HG02763 (cell line): ENCODE data around the gene COL24A1.
"Not testable (repeated sequence)": the region's sequence is repeated elsewhere in the genome, so short reads cannot be mapped to it uniquely, and the experiment has no call there.

Experiments used
- ATAC-seq: cut with Tn5 transposase; IDR thresholded peaks from one replicate; pipeline ENCODE4 v1.9.1; 2021; ENCODE audit warnings: mild to moderate bottlenecking, moderate library complexity; ENCODE audit not compliant: unreplicated experiment

COL24A1 gene

DNA sequence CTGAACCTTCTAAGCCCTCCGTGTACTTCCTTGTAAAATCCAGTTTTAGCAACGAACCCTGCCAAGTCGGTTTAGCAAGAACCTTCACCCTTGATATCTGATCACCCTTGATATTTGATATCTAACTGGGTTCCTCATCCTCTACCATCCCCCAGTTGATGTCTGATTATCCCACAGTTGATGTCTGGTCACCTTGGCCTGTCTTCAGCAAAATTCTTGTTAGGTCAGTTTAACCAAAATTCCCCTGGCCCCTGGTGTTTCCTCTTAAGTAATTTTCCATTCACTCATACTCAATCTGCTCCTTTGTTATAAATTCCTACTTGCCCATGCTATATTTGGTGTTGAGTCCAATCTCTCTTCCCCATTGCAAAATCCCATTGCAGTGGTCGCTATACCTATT is 333.9 kb downstream of the COL24A1 start:
- ATAC-seq, result no peak

DNA sequence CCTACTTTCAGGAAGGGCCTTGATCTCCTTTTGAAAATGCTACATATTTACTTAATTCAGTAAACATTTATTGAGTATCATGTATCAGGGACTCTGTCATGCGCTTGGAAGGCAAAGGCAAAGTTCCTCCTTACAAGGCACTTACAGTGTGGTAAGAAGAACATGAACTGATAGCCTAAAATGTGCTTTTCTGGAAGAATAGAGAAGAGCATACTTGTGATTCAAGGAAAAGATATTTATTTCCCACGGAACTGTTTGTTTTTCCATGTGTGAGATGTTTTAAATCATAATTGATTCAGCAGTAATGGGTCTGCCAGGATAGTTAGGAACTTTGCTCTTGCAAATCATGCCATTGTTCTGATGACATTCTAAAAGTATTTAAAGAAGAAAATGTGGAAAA is 338.2 kb downstream of the COL24A1 start:
- no peak for ATAC-seq

DNA sequence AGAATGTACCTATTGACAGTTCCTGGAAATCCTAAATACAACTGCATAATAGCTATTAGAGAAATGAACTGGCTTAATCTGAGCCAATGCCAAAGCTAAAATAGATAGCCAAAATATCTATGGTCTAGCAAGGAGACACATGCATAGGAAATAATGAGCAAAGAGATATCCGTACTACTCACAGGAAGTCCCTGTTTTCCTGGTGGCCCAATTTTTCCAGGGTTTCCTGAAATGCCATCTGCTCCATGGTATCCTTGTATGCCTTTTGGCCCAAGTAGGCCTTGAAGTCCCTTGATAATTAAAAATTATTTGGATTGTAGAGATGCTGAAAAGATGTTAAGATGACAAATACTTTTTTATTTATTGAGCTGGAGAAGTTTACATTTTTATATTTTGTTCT is 340.0 kb downstream of the COL24A1 start:
- ATAC-seq, result no peak

DNA sequence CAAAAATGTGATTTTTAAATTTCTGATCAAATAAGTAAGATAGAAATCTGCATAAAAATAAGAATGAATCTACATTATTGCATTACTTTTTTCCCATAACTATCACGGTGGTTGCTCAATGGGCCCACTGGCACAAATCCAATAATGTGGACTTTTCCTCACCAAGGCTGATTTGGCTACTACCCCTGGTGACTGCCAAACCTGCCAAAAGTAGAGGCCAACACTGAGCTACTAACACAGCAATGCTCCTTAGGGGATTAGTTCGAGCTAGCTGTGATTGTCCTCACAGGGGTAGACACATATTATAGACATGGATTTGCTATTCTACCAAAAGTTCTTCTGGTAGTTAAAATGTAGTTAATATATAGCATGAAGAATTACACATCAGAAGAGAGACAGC is 340.7 kb downstream of the COL24A1 start:
- no peak for ATAC-seq

DNA sequence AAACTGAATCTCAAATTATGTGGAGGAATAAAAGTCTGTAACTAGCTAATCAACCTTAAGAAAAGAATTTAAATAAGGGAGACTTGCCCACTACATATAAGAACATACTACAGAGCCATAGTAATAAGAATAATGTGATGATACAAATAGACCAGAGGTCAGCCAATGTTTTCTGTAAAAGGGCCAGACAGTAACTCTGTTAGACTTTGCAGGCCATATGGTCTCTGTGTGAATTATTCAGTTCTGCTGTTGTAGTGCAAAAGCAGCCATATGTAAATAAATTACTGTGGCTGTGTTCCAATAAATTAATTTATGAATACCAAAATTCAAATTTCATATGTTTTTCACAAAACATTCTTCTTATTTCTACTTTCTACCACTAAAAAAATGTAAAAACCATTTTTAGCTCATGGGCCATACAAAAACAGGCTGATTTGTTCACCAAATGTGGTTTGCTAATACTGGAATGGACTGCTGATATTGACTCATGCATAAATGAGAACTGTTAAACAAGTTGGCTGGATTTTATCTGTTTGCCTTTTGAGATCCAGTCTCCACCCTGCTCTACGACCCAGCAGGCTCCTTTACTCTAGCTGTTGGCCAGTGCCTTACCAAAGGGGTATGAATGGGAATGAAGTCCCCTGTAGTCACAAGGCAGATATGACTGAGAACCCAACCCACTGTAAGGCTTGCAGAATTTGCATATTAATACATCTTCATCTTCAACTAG is 350.2 kb downstream of the COL24A1 start:
- no peak for ATAC-seq

DNA sequence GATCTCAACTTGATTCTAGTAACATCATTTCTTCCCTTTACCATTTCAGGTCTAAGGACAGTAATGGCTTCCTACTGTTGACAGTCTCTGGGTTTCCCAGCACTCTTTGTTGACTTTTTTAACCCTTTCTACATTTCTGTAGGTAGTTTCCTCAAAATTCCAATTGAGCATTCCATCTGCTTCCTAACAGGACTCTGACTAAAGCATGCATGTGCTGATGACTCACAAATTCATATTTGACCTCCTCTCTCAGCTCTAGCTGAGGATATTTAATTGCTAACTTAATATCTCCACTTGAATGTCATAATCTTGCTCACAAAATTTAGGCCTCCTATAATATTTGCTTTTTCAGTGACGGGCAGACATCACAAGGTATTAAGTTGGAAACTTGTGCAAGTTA is 355.1 kb downstream of the COL24A1 start:
- no peak for ATAC-seq

DNA sequence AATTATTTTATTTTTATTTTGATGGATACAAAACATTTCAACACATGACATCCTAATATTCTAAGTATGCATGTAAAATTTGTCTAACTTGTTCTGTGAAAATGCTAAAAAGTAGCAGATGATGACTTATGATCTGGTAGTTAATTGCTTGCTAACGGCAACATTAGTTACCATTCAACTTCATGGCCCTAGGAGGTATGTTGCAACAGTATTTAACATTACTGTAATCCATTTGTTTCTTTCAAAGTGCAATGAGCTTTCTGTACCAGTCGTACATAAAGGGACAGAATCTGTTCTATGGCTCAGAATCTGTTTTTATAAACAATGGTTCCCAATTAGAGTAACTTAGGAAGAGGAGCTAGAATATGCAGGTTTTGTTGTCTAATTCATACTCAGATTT is 356.8 kb downstream of the COL24A1 start:
- no peak for ATAC-seq

DNA sequence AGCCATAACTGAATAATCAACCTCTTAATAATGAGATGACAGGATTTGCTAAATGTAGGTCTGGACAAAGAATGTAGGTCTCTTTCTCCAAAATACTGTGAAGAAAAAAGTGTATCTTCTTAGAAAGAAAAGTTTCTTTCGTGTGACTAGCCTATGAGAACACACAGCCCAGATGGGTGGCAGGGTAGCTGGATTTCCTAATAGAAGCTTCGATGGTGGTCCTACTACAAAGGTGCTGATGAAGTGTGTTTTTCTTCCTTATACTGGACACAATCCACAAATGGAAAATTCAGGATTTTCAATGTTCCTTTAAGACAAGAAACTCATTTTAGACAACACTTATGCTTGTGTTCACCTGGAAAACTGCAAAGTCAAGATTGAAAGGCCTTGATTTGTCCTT is 358.2 kb downstream of the COL24A1 start:
- ATAC-seq, result no peak

DNA sequence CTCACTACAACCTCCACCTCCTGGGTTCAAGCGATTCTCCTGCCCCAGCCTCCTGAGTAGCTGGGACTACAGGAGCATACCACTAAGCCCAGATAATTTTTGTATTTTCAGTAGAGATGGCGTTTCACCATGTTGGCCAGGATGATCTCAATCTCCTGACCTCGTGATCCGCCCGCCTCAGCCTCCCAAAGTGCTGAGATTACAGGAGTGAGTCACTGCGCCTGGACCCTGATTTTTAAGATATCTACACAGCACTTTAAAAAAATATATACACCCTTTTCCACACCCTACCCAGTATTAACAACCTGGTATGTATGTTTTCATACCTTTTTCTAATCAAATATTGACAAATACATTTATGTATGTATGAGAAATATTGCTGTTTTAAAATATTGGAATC is 379.6 kb downstream of the COL24A1 start:
- not testable (repeated sequence) for ATAC-seq

DNA sequence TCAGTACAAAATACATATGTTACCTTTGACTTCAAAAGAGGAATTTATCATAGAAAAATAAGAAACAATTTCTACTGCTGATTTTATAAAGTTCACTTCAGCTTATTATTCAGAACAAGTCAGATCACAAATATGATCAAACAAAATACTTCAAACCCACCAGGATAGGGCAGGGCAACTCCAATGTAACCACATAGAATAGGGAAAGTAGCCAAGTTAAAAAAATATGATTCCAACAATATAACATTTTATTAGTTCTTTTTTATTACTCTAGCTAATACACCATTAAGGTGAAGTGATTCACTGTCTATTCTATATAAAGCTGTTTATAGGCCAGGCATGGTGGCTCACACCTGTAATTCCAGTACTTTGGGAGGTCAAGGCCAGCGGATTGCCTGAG is 393.8 kb downstream of the COL24A1 start:
- ATAC-seq, result no peak

DNA sequence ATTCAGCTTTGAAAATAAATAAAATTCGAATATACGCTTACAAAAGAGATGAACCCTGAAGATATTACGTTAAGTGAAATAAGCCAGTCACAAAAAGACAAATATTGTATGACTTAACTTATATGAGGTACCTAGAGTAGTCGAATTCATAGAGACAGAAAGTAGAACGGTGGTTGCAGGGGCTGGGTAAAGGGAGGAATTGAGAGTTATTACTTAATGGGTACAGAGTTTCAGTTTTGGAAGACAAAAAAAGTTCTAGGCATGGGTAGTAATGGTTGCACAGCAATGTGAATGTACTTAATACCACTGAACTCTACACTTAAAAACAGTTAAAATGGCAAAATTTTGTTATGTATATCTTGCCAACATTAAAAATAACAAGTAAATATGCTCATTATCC is 399.7 kb downstream of the COL24A1 start:
- no peak for ATAC-seq

DNA sequence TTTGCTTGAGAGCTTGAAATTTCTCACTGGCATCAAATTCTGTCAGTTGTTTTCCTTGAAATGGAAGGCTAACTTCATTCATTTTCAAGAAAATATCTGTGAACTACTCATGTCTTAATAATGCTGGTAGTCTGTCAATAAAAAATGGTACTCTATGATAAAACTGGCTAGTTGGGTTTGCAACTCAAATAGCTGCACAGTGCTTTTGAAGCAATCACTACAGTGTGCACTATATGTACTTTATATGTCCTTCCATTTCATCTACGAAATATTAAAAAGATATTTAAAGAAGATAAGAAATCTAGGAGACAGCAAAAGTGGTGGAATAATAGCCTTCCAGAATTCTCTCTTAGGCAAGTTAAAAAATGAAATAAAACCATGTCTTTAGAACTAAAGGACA is 408.5 kb downstream of the COL24A1 start:
- no peak for ATAC-seq

DNA sequence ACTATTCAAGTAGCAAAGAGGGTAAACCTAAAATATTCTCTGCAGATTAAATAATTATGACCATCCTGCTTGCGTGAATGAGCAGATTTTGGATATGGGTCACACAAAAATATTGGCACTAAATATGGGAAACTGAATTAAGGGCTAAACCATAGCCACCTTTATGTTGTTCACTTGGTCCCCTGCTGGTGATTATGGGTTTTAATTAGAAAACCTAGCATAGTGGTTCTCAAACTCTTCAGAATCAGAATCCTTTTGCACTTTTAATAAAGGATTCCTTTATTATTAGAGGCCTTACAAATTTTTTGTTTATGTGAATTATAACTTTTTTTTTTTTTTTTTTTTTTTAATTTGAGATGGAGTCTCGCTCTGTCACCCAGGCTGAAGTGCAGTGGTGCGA is 409.8 kb downstream of the COL24A1 start:
- no peak for ATAC-seq

DNA sequence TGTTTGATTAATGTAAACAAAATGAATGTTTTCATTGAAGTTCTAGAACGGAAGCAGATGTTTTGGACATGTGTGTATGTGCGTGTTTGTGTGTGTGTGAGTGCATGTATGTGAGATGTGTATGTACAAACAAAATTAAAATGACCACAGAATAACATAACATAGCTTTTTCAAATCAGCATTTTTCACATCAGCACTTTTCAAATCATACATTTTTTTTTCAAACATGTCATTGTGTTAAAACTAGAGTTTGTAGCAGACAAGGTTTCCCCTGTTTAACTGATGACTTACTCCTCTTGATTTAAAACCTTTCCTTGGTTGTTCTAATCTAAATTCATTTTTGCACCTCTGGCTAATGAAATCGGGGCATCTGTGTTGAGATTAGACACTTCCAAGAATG is 412.8 kb downstream of the COL24A1 start:
- no peak for ATAC-seq

DNA sequence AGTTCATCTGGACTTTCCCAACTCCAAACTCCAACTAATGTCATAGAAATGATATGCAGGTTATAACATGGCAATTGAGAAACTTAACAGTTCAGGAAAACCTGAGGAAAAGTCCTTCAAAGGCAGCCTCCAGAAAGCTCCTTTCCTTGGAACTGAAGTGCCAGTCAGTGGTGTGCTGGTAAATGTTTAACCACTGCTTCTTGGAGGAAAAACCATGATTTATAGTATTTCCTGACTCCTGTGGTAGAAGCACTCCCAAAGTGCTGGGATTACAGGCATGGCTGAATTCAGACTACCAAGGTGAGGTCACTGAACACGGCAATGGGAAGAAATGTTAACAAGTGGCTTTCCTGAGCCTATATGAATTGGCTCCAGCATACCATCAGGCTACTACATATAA is 421.6 kb downstream of the COL24A1 start:
- no peak for ATAC-seq

DNA sequence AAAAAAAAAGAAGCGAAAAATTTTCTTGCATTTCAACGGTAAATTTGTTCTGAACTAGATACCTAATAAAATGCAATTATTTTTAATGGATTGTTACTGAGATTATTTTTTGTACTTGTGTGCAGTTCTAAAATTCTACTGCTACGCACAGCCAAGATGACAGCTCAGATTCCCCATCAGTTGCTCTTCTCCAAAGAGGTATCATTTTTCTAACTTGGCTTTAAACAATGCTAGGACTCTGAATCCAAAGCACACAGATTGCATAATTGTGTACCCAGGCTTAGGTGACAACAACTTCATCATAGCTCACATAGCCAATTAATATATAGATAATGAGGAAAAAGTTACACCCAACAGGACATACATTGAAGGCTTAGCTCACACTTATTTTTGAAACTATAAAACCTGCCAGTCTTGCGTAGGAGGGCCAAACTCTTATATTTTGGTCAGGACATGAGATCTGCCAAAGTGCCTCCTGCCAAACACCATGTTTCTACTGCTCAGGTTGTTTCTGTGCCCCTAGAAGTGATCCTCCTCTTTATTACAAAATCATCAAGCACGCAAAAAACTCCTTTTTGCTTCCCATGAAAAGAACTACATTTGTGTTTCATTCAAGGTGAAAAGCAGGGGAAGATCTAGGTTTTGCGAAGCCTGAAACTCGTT is 437.8 kb downstream of the COL24A1 start:
- ATAC-seq, result no peak

DNA sequence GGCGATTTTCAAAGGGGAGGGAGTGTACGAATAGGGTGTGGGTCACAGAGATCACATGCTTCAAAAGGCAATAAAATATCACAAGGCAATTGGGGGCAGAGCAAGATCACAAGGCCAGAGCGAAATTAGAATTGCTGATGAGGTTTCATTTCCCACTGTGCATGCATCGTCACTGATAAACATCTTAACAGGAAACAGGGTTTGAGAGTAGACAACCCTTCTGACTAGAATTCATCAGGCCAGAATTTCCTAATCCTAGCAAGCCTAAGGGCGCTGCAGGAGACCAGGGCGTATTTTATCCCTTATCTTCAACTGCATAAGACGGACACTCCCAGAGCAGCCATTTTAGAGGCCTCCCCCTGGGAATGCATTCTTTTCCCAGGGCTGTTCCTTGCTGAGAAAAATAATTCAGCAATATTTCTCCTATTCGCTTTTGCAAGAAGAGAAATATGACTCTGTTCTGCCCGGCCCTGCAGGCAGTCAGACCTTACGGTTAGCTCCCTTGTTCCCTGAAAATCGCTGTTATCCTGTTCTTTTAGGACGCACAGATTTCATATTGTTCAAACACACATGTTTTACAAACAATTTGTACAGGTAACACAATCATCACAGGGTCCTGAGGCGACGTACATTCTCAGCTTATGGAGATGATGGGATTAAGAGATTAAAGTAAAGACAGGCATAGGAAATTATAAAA is 442.0 kb downstream of the COL24A1 start:
- not testable (repeated sequence) for ATAC-seq

DNA sequence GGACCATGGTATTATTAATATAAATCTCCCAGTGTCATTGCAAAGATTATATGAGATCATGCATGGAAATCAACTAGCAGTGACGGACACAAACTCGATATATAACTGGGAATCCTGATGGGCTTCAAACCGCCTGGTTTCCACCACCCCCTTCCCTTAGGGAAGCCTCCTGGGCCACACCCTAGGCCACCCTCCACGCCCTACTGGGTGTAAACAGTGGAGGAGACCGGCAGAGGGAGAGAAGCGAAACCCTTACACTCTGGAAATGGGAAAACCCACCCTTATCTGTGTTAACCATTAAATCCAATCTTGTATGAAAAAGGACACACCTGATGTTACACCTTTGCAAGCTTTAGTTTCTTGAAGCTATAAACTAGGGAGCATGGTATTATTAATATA is 447.7 kb downstream of the COL24A1 start:
- no peak for ATAC-seq

DNA sequence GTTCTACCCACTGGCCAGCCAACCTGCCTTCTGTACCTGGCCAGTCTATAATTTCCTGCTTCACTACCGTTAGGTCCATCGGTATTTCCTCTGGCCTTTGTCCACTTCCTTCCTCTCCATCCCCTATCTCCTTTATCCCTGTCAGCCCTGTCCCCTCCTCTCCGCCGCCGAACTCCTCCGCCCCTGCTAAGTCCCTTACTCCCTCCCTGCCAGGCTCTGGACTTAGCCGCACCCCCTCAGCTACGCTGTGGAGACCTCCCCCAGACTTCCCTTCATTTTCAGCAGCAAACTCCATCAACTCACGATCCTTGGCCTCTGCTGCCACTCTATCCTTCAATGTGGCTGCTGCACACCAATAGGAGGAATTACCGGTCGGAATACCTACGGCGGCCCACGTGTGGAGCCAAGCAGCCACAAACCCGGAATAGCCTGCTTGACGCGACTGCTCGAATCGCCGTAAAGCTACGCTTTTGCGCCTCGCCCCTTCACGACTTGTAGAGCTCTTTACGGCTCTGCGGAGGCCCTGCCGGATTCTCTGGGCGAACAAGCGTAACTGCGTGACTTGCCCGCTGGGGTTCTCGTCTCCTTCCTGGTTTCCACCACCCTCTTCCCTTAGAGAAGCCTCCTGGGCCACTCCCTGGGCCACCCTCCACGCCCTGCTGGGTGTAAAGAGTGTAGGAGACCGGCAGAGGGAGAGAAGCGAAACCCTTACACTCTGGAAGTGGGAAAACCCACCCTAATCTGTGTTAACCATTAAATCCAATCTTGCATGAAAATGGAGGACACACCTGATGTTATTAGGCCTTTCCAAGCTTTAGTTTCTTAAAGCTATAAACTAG is 448.4 kb downstream of the COL24A1 start, which contains the start of gene ZNHIT6:
Gene ZNHIT6, minus strand, starts transcription at position 444 of the 839 bp plus-strand sequence. Its CDS starts 149 bp downstream, at position 295.
- ATAC-seq, result peak; percentile 89

DNA sequence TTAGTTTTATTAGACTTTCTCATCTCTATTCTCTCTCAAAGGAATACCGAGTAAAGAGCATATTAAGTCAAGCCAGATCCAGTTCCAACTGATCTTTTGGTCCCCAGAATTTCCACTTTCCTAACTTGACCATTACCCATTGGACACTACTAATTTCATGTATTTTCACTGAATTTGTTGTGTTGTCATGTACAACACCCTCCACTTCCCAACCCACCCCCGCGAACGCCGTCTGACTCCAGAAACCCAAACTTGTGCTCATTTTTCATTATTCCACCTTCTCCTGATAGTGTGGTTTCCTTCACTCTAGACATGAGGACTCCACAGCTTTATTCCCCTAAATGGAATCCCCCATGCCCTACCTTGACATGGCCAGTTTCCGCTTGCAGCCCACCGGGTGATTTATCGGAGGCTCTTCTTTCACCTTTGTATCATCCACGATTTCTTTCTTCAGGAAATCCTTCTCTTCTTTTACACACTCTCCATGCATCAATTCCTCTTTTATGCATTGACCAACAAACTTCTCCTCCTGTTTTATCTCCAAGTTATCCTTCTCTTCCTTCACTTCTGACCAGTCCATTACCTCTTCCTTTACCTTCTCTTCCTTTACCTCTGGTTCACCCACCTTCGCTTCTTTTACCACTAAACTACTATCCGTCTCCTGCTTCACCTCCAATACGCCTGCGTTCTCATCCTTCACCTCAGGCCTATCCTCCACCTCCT is 449.1 kb downstream of the COL24A1 start:
- ATAC-seq, result peak; percentile 32
